ENCODE results near the gene VOPP1.

The VOPP1 gene

GRCh38 chr7:55553024-55553345 is 19.3 kb downstream of the VOPP1 start:
- no peak for DNase-seq

- DNase-seq, result no peak
Observed at GRCh38 chr7:55552320-55553023, 19.8 kb downstream of the VOPP1 start.

- DNase-seq, result no peak
Observed at GRCh38 chr7:55550841-55551537, 21.3 kb downstream of the VOPP1 start.

- no peak for DNase-seq
Observed at GRCh38 chr7:55550010-55550663, 22.2 kb downstream of the VOPP1 start.

DNA sequence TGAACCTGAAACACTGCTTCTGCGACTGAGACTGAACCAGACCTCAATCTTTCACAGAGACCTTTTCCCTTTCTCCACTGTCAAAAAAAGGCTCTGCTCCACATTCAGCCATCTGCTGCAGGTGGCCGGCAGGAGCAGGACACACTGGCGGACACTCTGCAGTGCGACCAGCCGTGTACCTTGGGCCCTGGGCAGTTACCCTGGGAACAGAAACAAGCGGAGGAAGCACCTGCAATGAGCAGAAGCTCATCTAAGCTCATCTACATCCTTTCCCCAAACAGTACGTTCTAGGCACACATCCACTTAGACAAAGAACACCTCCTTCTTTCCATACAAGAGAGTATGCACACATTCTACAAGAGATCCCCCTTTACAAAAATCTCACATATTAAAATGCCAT is 22.8 kb downstream of the VOPP1 start:
- DNase-seq, result no peak

- no peak for DNase-seq
Observed at GRCh38 chr7:55548295-55548731, 24.0 kb downstream of the VOPP1 start.

DNA sequence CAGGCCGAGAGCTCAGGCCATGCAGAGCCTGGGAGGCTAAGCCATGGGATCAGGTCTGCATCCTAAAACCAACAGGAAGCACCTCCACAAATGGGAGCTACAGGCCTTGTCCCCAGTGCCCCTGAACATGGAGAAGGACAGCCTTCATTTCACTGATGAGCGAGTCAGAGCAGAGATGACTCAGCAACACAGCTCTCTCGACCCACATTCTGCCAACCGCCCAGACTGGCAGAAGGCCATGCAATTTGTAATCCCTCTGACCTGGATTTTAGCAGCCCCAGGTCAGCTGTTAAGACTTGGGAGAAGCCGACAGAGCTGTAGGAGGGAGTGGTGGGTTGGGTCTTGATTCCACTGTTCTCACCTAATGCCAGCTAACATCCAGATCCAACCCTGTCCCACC is 25.5 kb downstream of the VOPP1 start:
- no peak for DNase-seq

DNA sequence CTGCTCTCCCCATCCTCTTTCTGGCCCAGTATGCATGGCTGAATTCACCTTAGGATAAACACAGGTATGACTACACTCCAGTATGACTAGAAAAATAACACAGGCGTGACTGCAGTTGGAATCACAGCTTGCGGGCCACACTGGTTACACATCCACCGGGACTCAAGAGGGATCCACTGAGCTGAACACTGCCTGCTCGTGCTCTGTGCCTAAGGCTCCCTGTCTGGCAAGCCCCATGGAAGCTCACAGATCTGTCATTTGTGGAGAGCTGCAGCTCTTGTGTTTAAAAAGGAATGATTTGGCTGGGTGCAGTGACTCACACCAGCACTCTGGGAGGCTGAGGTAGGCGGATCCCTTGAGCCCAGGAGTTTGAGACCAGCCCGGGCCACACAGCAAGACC is 26.8 kb downstream of the VOPP1 start:
- no peak for DNase-seq

GRCh38 chr7:55540226-55540858 is 32.0 kb downstream of the VOPP1 start:
- no peak for DNase-seq

- DNase-seq, result no peak
Observed at GRCh38 chr7:55539380-55539779, 32.9 kb downstream of the VOPP1 start.

DNA sequence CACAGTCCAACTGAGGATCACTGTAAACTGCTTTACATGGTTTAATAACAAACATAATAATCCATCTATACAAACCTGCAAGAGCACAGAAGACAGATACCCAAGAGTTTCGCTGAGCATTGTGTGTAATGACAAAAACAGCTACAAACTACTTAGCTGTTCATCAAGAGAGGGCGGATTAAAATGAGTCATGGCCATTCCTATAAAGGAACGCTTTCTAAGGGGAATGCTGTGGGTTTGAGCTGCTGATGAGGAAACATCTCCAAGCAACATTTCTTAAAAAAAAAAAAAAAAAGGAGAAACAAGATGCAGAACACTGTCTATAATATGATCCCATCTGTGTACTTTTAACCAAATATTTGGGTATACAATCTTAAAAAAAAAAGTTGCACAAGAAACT is 33.8 kb downstream of the VOPP1 start:
- no peak for DNase-seq

- no peak for DNase-seq
Observed at GRCh38 chr7:55537458-55537990, 34.8 kb downstream of the VOPP1 start.

GRCh38 chr7:55536619-55537457 is 35.5 kb downstream of the VOPP1 start:
- no peak for DNase-seq

DNA sequence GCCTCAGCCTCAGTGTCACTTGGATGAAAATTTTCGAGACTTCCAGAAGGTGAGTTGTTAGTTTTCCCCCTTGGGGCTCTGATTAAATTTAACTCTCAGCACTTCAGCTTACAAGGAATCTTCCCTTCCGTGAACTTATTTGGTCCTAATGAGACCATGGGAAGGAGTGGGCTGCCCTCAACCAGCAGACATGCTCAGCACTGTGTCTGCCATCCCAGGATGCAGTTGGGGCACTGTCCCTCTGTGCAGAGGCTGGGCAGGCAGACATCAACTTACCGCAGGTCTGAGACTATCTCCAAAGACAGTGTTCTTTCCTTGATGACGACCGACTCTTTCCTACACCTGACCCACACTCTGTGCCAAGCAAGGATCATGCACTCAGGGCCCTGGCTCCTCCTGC is 36.7 kb downstream of the VOPP1 start:
- DNase-seq, result no peak

DNA sequence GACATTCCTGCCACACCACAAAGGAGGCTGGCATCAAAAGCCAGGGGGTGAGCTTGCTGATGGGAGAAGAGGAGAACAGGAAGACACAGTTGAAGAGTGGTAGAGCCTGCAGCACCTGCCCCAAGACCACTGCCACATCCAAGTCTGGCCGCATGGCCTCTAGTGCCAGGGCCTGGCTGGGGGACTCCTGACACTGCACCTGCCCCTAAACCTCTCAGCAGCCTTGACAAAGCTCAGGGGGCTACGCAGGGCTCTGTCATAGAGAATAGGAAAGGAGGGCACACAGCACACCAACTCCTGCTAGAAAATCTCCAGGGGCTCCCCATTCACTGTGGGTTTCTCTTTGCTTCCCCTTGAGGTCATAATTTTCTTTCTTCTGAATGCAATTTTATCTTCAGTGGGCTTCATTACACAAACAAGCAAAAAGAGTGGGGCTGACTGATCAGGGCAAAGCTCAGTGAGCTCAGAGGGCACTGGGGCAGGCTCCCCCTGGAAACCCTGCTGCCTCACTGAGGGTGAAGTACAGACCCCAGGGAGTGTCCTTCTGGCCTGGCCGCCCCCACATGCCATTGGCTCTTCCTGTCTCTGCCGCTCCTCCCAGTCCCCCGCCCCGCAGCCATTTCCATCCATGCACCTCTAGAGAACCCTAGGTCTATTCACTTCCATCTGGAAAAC is 37.2 kb downstream of the VOPP1 start:
- no peak for DNase-seq

GRCh38 chr7:55534262-55534915 is 37.9 kb downstream of the VOPP1 start:
- peak; percentile 68 for DNase-seq

DNA sequence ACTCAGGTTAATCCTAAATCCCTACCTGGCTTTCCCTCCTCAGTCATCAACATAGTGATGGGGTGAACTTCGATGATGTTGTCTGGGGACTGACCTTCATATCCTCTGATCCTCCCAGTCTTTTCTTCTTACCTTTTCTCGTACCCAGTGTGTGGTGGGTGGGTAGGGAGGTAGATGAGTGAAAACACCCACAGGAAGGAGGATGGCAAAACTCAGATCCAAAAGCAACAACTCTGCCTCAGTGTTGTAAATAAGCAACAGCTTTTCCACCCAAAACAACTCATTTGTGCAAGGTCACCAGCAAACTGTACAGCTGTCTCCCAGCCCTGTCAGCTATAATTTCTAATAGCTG is 38.6 kb downstream of the VOPP1 start:
- DNase-seq, result no peak

- DNase-seq, result peak; percentile 68
Observed at GRCh38 chr7:55533050-55533728, 39.1 kb downstream of the VOPP1 start.

DNA sequence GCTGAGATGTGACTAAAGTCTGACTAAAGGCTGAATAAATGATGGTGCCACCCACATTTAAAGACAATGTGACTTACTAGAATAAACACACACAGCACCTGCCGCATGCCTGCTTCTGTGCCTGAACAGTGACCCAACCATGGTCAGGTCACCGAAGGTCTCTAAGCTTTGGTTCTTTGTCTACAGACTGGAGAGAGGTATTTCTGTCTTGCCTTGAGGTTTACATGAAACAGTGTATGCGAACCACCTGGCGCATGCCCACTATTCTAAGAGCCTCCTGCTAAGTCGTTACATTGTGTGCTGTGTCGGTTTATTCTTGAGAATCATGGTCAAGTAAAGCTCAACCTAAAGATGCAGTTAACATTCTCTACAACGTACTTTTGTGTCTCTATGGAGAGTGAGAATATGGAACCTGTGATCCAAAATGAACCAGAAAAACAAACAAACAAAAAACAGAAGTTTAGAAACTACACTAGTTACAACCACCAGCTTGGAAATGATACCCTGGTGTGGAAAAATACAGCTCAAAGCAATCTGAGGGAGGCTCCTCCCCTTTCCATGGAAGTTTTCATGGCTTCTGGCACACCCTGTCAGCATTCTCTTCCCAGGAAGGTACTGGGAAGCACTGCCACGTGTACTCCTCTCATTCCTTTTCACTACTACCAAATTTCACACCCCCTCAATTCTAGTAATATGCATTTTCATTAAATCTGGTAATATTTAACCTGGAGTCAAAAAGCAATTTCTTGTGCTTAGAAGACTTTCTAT is 40.0 kb downstream of the VOPP1 start:
- DNase-seq, result no peak

GRCh38 chr7:55531536-55531935 is 40.8 kb downstream of the VOPP1 start:
- no peak for DNase-seq

All from activated CD4-positive, CD25-positive, alpha-beta regulatory T cell treated with anti-CD3 and anti-CD28 coated beads, Interleukin-2, amount 50 U/mL, for 72 hours (primary cell).